Transverse colon (tissue), 4 donors: Measurements from ENCODE around the gene THBS4. TPM values are rescaled to one million over a fixed set of nuclear protein-coding genes. Genes with fewer than 3 reads are reported as not detected.

Source experiments
- DNase-seq: peaks from one replicate; pipeline ENCODE4 v3.0.0-alpha.2; 2019
- H3K27ac ChIP-seq, 4 donors: fragments of 200-600 bp; sonication (generic); 2 replicates each; pipeline ENCODE4 v1.5.1; 2016 to 2018; ENCODE audit warnings: inconsistent platforms in 4 of 4
- H3K27me3 ChIP-seq: fragments of 200-600 bp; sonication (generic); 2 replicates; pipeline ENCODE4 v1.5.1; 2017; ENCODE audit warnings: inconsistent platforms
- H3K36me3 ChIP-seq, 4 donors: fragments of 200-600 bp; sonication (generic); 2 replicates each; pipeline ENCODE4 v1.5.1; 2017 to 2019; ENCODE audit warnings: inconsistent platforms in 4 of 4
- H3K4me1 ChIP-seq, 4 donors: fragments of 200-600 bp; sonication (generic); 2 replicates each; pipeline ENCODE4 v1.5.1; 2017 to 2020; ENCODE audit warnings: inconsistent platforms in 4 of 4
- H3K4me3 ChIP-seq, 4 donors: fragments of 200-600 bp; sonication (generic); 1 replicate in 1 of 4; 2 replicates in 3 of 4; pipeline versions ENCODE4 v1.5.1 to v1.6.1; 2017 to 2019; ENCODE audit warnings: inconsistent platforms in 4 of 4
- H3K9me3 ChIP-seq, 2 donors: fragments of 200-600 bp; sonication (generic); 2 replicates each; pipeline ENCODE4 v1.5.1; 2017 to 2019; ENCODE audit warnings: inconsistent platforms in 2 of 2
- CTCF ChIP-seq, 5 experiments: fragments of 200-600 bp in 3 of 5; fragments of 450-650 bp in 2 of 5; sonication (generic) in 3 of 5; IDR thresholded peaks; 1 replicate in 2 of 5; 2 replicates in 3 of 5; pipeline ENCODE4 v1.5.1; 2016 to 2017; ENCODE audit warnings: antibody characterized with exemption in 5 of 5, inconsistent platforms in 3 of 5, mild to moderate bottlenecking in 2 of 5, moderate library complexity in 1 of 5
- EP300 ChIP-seq: sonication (generic); formaldehyde crosslinking; IDR thresholded peaks from one replicate; pipeline ENCODE4 v1.6.1; 2017; ENCODE audit warnings: antibody characterized with exemption, low read depth
- POLR2A ChIP-seq: fragments of 450-650 bp; IDR thresholded peaks from one replicate; pipeline ENCODE4 v1.6.1; 2016; ENCODE audit warnings: antibody characterized with exemption, mild to moderate bottlenecking, moderate library complexity
- POLR2AphosphoS5 ChIP-seq, 3 donors: sonication (generic); formaldehyde crosslinking; IDR thresholded peaks; one replicate each; pipeline ENCODE4 v1.6.1; 2016; ENCODE audit warnings: antibody characterized with exemption in 3 of 3
- WGBS, 2 donors: methylation state at CpG; one replicate each; pipeline ENCODE4 v1.1.5; 2018; ENCODE audit warnings: low coverage in 1 of 2; 5-methylcytosine and 5-hydroxymethylcytosine counted together
- in situ Hi-C, 4 donors: fragments of 200-750 bp; cut with MboI; loops; one replicate each; pipeline versions ENCODE4 v1.15.0 to v1.15.1; 2017; ENCODE audit warnings: low sequenced_read_pairs in 3 of 4, low pct_ligation_motif_present in 1 of 4, low pct_unique_long_range_greater_than_20kb in 1 of 4
- intact Hi-C: fragments of 100-400 bp; cut with DNase I; formaldehyde crosslinking; loops from one replicate; pipeline ENCODE4 v1.15.1; 2023; ENCODE audit warnings: low total_unique reads
- total RNA-seq, 4 donors: library from RNA; depleted of rRNA; stranded (reverse); fragments of >200 nt; gene quantifications; one replicate each; pipeline ENCODE4 v1.1.0, GENCODE V29; 2016

The THBS4 gene
- total RNA-seq, 4 donors from 2014 or later: 5.3 to 116 (median 9.1) TPM

DNA sequence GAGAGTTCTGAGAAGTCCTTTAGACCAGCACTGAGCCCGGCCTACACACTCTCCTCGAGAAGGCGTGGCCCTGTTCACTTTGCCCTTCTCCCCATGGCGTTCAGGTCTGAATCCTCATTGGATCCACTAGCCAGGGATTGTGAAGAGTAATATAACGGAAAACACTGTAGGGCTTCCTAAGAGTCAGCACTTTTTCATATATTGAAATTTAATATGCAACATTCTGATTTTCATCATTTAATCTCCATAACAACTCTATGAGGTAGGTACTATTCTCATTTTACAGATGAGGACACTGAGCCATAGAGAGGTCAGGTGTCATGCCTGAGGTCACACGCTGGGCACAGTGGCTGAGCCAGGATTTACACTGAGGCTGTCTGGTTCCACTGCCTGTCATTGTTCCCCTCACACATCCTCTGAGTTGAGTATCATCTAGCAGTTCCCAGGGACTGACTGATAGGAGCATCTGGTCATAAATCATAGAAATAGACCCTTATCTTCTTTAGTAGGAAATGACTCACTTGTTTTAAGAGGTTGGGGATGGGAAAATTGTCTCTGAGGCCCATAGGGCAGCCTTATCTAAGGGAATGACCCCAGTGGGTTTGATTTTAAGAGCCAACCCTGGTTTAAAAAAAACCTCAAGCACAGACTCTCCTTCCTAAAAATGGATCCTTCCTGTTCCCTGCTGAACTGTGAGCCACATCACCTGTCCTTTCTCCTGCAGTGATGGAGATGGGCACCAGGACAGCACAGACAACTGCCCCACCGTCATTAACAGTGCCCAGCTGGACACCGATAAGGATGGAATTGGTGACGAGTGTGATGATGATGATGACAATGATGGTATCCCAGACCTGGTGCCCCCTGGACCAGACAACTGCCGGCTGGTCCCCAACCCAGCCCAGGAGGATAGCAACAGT lies 41.2 kb downstream of the THBS4 start:
- Histone ChIP-seq H3K27me3 (no peaks in the 10 kb centered on the region), H3K27ac (no peak overlapping the region), H3K4me3 (no peak overlapping the region), H3K9me3 (no peaks in the 10 kb centered on the region), H3K36me3 (no peaks in the 10 kb centered on the region), H3K4me1 (no peaks in the 10 kb centered on the region)
- intact Hi-C loops (no loop called here), in situ Hi-C loops (loop anchor here in 1 of 4 donors (10.0 kb wide), 1 partner anchor 532 kb away; no protein-coding TSS in a partner anchor)
- DNase-seq: no peak
- 92 to 100% methylated on average over 1 to 10 of the region's 10 CpGs for WGBS, 2 donors
- TF ChIP-seq CTCF (IDR thresholded peaks at IDR 0.05): no peak
- no peak for TF ChIP-seq EP300
- TF ChIP-seq POLR2AphosphoS5 (IDR thresholded peaks at IDR 0.05): no peak
- no peak for TF ChIP-seq POLR2A

DNA sequence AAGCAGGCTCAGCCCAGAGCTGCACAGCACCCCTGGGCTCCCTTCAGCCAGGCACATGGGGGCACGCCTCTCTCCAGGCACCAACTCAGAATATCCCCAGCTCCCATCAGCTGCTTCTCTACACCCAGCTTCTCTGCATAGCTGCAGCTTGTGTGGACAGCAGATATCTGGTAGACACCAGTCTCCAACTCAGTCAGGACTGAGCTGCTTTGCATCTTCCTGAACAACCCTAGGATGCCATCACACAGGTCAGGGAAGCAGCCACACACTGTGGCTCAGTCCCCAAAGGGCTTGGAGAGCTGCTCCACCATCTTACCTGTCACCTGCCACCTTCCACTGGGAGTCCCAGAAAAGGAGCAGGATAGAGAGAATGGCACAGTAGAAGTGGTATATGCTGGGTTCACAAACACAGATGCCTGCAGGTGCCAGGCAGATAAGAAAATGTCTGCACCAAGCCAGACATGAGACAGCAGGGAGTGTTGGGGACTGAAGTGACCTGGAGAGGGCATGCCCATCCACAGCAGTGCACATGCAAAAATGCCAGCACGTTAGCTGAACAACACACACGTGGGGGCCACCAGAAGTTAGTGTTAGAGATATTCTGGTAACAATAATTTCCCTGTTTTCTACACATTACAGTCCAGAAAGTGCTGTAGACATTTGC lies 42.0 kb downstream of the THBS4 start:
- no peak overlapping the region for H3K27ac ChIP-seq
- H3K4me3 ChIP-seq: no peak overlapping the region
- intact Hi-C loops (no loop called here), in situ Hi-C loops (loop anchor here in 1 of 4 donors (10.0 kb wide), 1 partner anchor 532 kb away; no protein-coding TSS in a partner anchor)
- WGBS, 2 donors: 81% methylated on average over 3 of the region's 3 CpGs; no CpG with 5 or more reads in 1 of the 2 donors
- H3K9me3 ChIP-seq: no peaks in the 10 kb centered on the region
- H3K36me3 ChIP-seq: no peaks in the 10 kb centered on the region
- TF ChIP-seq EP300: no peak
- no peak for TF ChIP-seq POLR2AphosphoS5 (IDR thresholded peaks at IDR 0.05)
- TF ChIP-seq CTCF (IDR thresholded peaks at IDR 0.05): no peak
- TF ChIP-seq POLR2A: no peak
- no peaks in the 10 kb centered on the region for H3K4me1 ChIP-seq
- no peak for DNase-seq
- H3K27me3 ChIP-seq: no peaks in the 10 kb centered on the region

GRCh38 chr5:80078921-80079320 lies 43.8 kb downstream of the THBS4 start:
- Histone ChIP-seq H3K4me1 (peaks cover 0 to 9% (median 4%) of the 10 kb centered on the region in 4 donors), H3K36me3 (no peaks in the 10 kb centered on the region), H3K27ac (no peak overlapping the region), H3K27me3 (no peaks in the 10 kb centered on the region), H3K4me3 (no peak overlapping the region), H3K9me3 (no peaks in the 10 kb centered on the region)
- TF ChIP-seq EP300 (no peak), CTCF (IDR thresholded peaks at IDR 0.05) (no peak), POLR2AphosphoS5 (IDR thresholded peaks at IDR 0.05) (no peak), POLR2A (no peak)
- intact Hi-C loops: no loop called here
- in situ Hi-C loops: loop anchor here in 1 of 4 donors (10.0 kb wide), 1 partner anchor 534 kb away; no protein-coding TSS in a partner anchor
- whole genome bisulfite sequencing, 2 donors: 94 to 100% methylated on average over 3 to 4 of the region's 4 CpGs
- DNase-seq: no peak

DNA sequence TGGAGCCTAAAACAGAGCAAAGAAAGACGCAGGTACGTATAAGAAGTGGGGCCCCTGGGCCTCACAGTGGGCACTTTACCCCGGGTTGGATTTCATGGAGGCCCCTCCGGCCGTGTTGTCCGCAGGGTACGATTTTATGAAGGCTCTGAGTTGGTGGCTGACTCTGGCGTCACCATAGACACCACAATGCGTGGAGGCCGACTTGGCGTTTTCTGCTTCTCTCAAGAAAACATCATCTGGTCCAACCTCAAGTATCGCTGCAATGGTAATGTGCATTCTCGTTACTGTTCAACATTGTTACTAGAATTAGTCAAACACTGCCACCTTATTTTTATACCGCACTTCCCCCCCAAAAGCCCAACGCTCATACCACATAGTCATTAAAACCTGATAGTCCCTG lies 47.1 kb downstream of the THBS4 start:
- H3K27ac ChIP-seq: peak overlapping the region in 2 of 4 donors; percentile 62 to 78
- no peaks in the 10 kb centered on the region for H3K9me3 ChIP-seq
- TF ChIP-seq EP300 (no peak), POLR2A (no peak), CTCF (IDR thresholded peaks at IDR 0.05) (no peak), POLR2AphosphoS5 (IDR thresholded peaks at IDR 0.05) (no peak)
- no peaks in the 10 kb centered on the region for H3K36me3 ChIP-seq
- in situ Hi-C loops: no loop called here
- WGBS, 2 donors: 80 to 93% methylated on average over 1 to 15 of the region's 15 CpGs
- DNase-seq: no peak
- H3K4me3 ChIP-seq: no peak overlapping the region
- intact Hi-C loops: loop anchor here (10.0 kb wide), 1 partner anchor 517 kb away; no protein-coding TSS in a partner anchor
- no peaks in the 10 kb centered on the region for H3K27me3 ChIP-seq
- peaks cover 0 to 9% (median 4%) of the 10 kb centered on the region in 4 donors for H3K4me1 ChIP-seq
